Chondrocyte (in vitro differentiated cells): Measurements from ENCODE around the gene NFKBIZ. TPM values are rescaled to one million over a fixed set of nuclear protein-coding genes. Genes with fewer than 3 reads are reported as not detected.

Experiments
- DNase-seq: peaks from one replicate; pipeline ENCODE4 v3.0.0; 2021; ENCODE audit warnings: mixed read lengths, low spot score
- H3K27ac Mint-ChIP-seq: one replicate; pipeline ENCODE4 v1.8.0; 2021; ENCODE audit warnings: mild to moderate bottlenecking, moderate library complexity, mixed read lengths; ENCODE audit not compliant: unreplicated experiment
- H3K27me3 Mint-ChIP-seq: 2 replicates; pipeline ENCODE4 v1.8.0; 2021; ENCODE audit warnings: low read depth, mixed read lengths
- H3K36me3 Mint-ChIP-seq: 2 replicates; pipeline ENCODE4 v1.8.0; 2021; ENCODE audit warnings: low read depth, mixed read lengths
- H3K4me1 Mint-ChIP-seq: 2 replicates; pipeline ENCODE4 v1.8.0; 2021; ENCODE audit warnings: low read depth, mild to moderate bottlenecking, mixed read lengths
- H3K4me3 Mint-ChIP-seq: one replicate; pipeline ENCODE4 v1.8.0; 2021; ENCODE audit warnings: mild to moderate bottlenecking, moderate library complexity, mixed read lengths; ENCODE audit not compliant: unreplicated experiment
- H3K9me3 Mint-ChIP-seq: 2 replicates; pipeline ENCODE4 v1.8.0; 2021; ENCODE audit warnings: low read depth, mixed read lengths
- CTCF ChIP-seq: fragments of 200-600 bp; sonication (generic); IDR thresholded peaks from 2 replicates; pipeline ENCODE4 v1.5.0; 2021; ENCODE audit warnings: antibody characterized with exemption, mild to moderate bottlenecking, moderate library complexity
- long read RNA-seq: library from polyadenylated mRNA; stranded (forward); transcript quantifications from one replicate; pipeline ENCODE4 v2.0.0, GENCODE V29; 2021
- total RNA-seq: library from RNA; stranded (reverse); gene quantifications from 3 replicates; pipeline ENCODE4 v1.2.1, GENCODE V29; 2021

Gene NFKBIZ, protein sequence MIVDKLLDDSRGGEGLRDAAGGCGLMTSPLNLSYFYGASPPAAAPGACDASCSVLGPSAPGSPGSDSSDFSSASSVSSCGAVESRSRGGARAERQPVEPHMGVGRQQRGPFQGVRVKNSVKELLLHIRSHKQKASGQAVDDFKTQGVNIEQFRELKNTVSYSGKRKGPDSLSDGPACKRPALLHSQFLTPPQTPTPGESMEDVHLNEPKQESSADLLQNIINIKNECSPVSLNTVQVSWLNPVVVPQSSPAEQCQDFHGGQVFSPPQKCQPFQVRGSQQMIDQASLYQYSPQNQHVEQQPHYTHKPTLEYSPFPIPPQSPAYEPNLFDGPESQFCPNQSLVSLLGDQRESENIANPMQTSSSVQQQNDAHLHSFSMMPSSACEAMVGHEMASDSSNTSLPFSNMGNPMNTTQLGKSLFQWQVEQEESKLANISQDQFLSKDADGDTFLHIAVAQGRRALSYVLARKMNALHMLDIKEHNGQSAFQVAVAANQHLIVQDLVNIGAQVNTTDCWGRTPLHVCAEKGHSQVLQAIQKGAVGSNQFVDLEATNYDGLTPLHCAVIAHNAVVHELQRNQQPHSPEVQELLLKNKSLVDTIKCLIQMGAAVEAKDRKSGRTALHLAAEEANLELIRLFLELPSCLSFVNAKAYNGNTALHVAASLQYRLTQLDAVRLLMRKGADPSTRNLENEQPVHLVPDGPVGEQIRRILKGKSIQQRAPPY
- total RNA-seq, result 17.6 to 22.8 TPM (median 18.9 TPM) in 3 replicates
- long read RNA-seq, partial matches to known transcripts, result 3 of 11 reads
- long read RNA-seq, other reads (novel, unspliced or antisense), result 5 of 11 reads

GRCh38 chr3:101848754-101849713 is at the start of gene NFKBIZ:
Gene NFKBIZ (plus strand): TSS chr3:101849514. CDS start chr3:101849629, 115 bp downstream.
- H3K4me3 Mint-ChIP-seq, result peak within 1 kb of the TSS; percentile 93
- H3K4me1 Mint-ChIP-seq, result peaks cover 40% of the 10 kb centered on the region

GRCh38 chr3:101801174-101801573 is 48.1 kb upstream of the NFKBIZ start:
- Mint-ChIP-seq H3K36me3 (peaks cover 9% of the 10 kb centered on the region), H3K4me3 (no peak overlapping the region), H3K27ac (no peak overlapping the region), H3K4me1 (no peaks in the 10 kb centered on the region), H3K9me3 (peaks cover 5% of the 10 kb centered on the region), H3K27me3 (no peaks in the 10 kb centered on the region)
- TF ChIP-seq CTCF, result no peak
- no peak for DNase-seq

More at GRCh38 chr3:101848754-101849713, at the start of gene NFKBIZ:
- Mint-ChIP-seq H3K27me3 (no peaks in the 10 kb centered on the region), H3K36me3 (peaks cover 24% of the 10 kb centered on the region), H3K9me3 (no peaks in the 10 kb centered on the region), H3K27ac (peak within 1 kb of the TSS; percentile 92)
- no peak for TF ChIP-seq CTCF
- DNase-seq, result peak; percentile 96

GRCh38 chr3:101802179-101802578 is 47.1 kb upstream of the NFKBIZ start:
- Mint-ChIP-seq H3K9me3 (peaks cover 5% of the 10 kb centered on the region), H3K4me3 (no peak overlapping the region), H3K27ac (no peak overlapping the region), H3K4me1 (no peaks in the 10 kb centered on the region), H3K27me3 (no peaks in the 10 kb centered on the region), H3K36me3 (peaks cover 7% of the 10 kb centered on the region)
- TF ChIP-seq CTCF, result no peak
- DNase-seq, result no peak

- H3K4me3 Mint-ChIP-seq, result no peak overlapping the region
- peaks cover 5% of the 10 kb centered on the region for H3K9me3 Mint-ChIP-seq
- H3K36me3 Mint-ChIP-seq, result peaks cover 4% of the 10 kb centered on the region
- TF ChIP-seq CTCF, result peak; percentile 95
- DNase-seq, result no peak
- H3K4me1 Mint-ChIP-seq, result no peaks in the 10 kb centered on the region
- no peak overlapping the region for H3K27ac Mint-ChIP-seq
- H3K27me3 Mint-ChIP-seq, result no peaks in the 10 kb centered on the region
Observed at GRCh38 chr3:101803173-101803782, 46.0 kb upstream of the NFKBIZ start.
